Astrocyte (in vitro differentiated cells and primary cell): Measurements from ENCODE around the gene ITGB1BP1. TPM values are rescaled to one million over a fixed set of nuclear protein-coding genes. Genes with fewer than 3 reads are reported as not detected.

Experiments
- DNase-seq: peaks from one replicate; pipeline ENCODE4 v3.0.0-alpha.2; 2010; ENCODE audit warnings: low read depth
- FAIRE-seq: peaks from 2 replicates; lab custom pipeline; 2011; peaks lifted over from hg19 to GRCh38; lab: Jason Lieb, UNC
- H2AFZ ChIP-seq: 2 replicates; pipeline ENCODE4 v1.6.0; 2012; ENCODE audit warnings: low read depth, low read length, inconsistent platforms
- H3K27ac ChIP-seq: 2 replicates; pipeline ENCODE4 v1.5.1; 2011; ENCODE audit warnings: low read depth, low read length, inconsistent platforms
- H3K27me3 ChIP-seq: 2 replicates; pipeline ENCODE4 v1.6.0; 2011; ENCODE audit warnings: low read length, inconsistent platforms; ENCODE audit not compliant: insufficient read depth
- H3K36me3 ChIP-seq: 2 replicates; pipeline ENCODE4 v1.5.1; 2011; ENCODE audit warnings: low read length, inconsistent platforms; ENCODE audit not compliant: insufficient read depth
- H3K4me1 ChIP-seq: 2 replicates; pipeline ENCODE4 v1.5.1; 2011; ENCODE audit warnings: low read length, inconsistent platforms; ENCODE audit not compliant: insufficient read depth
- H3K4me2 ChIP-seq: 2 replicates; pipeline ENCODE4 v1.6.0; 2012; ENCODE audit warnings: low read length, inconsistent platforms
- H3K4me3 ChIP-seq: 2 replicates; pipeline ENCODE4 v1.5.1; 2011; ENCODE audit warnings: low read depth, mild to moderate bottlenecking, low read length, inconsistent platforms; ENCODE audit not compliant: insufficient read depth
- H3K79me2 ChIP-seq: 2 replicates; pipeline ENCODE4 v1.6.0; 2012; ENCODE audit warnings: mild to moderate bottlenecking, low read length, inconsistent platforms; ENCODE audit not compliant: insufficient read depth
- H3K9ac ChIP-seq: 2 replicates; pipeline ENCODE4 v1.6.0; 2012; ENCODE audit warnings: mild to moderate bottlenecking, low read length, inconsistent platforms
- H3K9me3 ChIP-seq: 2 replicates; pipeline ENCODE4 v1.5.1; 2012; ENCODE audit warnings: low read depth, mild to moderate bottlenecking, low read length, inconsistent platforms; ENCODE audit not compliant: insufficient read depth
- H4K20me1 ChIP-seq: 2 replicates; pipeline ENCODE4 v1.6.0; 2012; ENCODE audit warnings: low read length, inconsistent platforms; ENCODE audit not compliant: insufficient read depth
- H3K27ac Mint-ChIP-seq: one replicate; pipeline ENCODE4 v1.8.0; 2021; ENCODE audit warnings: mild to moderate bottlenecking, mixed read lengths; ENCODE audit not compliant: unreplicated experiment
- H3K27me3 Mint-ChIP-seq: one replicate; pipeline ENCODE4 v1.8.0; 2021; ENCODE audit warnings: low read depth, mixed read lengths; ENCODE audit not compliant: unreplicated experiment
- H3K36me3 Mint-ChIP-seq: one replicate; pipeline ENCODE4 v1.8.0; 2021; ENCODE audit warnings: low read depth, mixed read lengths; ENCODE audit not compliant: unreplicated experiment
- H3K4me1 Mint-ChIP-seq: one replicate; pipeline ENCODE4 v1.8.0; 2021; ENCODE audit warnings: low read depth, mixed read lengths; ENCODE audit not compliant: unreplicated experiment
- H3K4me3 Mint-ChIP-seq: one replicate; pipeline ENCODE4 v1.8.0; 2021; ENCODE audit warnings: mild to moderate bottlenecking, moderate library complexity, mixed read lengths; ENCODE audit not compliant: unreplicated experiment
- H3K9me3 Mint-ChIP-seq: one replicate; pipeline ENCODE4 v1.8.0; 2021; ENCODE audit warnings: mild to moderate bottlenecking, mixed read lengths; ENCODE audit not compliant: unreplicated experiment
- EZH2 ChIP-seq: IDR thresholded peaks from 2 replicates; pipeline ENCODE4 v1.6.1; 2012; ENCODE audit warnings: mild to moderate bottlenecking, low read length, inconsistent platforms; ENCODE audit not compliant: insufficient read depth
- total RNA-seq: library from RNA; stranded (reverse); gene quantifications from 2 replicates; pipeline ENCODE4 v1.2.1, GENCODE V29; 2021
- TF ChIP-seq, protein P1 (sequence below): IDR thresholded peaks from 2 replicates; pipeline ENCODE4 v1.5.1; 2011; ENCODE audit warnings: low read depth, mild to moderate bottlenecking, inconsistent platforms, low read length, moderate library complexity; ENCODE audit not compliant: insufficient read depth

The ITGB1BP1 gene
- total RNA-seq, 1 donor from 2014 or later: 126 TPM

- DNase-seq (no peak), FAIRE-seq (no peak)
- Histone ChIP-seq H3K4me2 (no peak overlapping the region), H4K20me1 (no peaks in the 10 kb centered on the region), H3K9me3 (no peaks in the 10 kb centered on the region), H3K27me3 (no peaks in the 10 kb centered on the region), H3K79me2 (no peaks in the 10 kb centered on the region), H3K4me3 (no peak overlapping the region), H3K36me3 (peaks cover 24% of the 10 kb centered on the region), H3K9ac (no peak overlapping the region), H3K27ac (no peak overlapping the region), H2AFZ (no peak overlapping the region), H3K4me1 (peaks cover 7% of the 10 kb centered on the region)
- H3K27ac Mint-ChIP-seq: no peak overlapping the region
- H3K27me3 Mint-ChIP-seq: no peaks in the 10 kb centered on the region
- peaks cover 3% of the 10 kb centered on the region for H3K4me1 Mint-ChIP-seq
- H3K36me3 Mint-ChIP-seq: peaks cover 17% of the 10 kb centered on the region
- no peak overlapping the region for H3K4me3 Mint-ChIP-seq
- TF ChIP-seq, protein P1, sequence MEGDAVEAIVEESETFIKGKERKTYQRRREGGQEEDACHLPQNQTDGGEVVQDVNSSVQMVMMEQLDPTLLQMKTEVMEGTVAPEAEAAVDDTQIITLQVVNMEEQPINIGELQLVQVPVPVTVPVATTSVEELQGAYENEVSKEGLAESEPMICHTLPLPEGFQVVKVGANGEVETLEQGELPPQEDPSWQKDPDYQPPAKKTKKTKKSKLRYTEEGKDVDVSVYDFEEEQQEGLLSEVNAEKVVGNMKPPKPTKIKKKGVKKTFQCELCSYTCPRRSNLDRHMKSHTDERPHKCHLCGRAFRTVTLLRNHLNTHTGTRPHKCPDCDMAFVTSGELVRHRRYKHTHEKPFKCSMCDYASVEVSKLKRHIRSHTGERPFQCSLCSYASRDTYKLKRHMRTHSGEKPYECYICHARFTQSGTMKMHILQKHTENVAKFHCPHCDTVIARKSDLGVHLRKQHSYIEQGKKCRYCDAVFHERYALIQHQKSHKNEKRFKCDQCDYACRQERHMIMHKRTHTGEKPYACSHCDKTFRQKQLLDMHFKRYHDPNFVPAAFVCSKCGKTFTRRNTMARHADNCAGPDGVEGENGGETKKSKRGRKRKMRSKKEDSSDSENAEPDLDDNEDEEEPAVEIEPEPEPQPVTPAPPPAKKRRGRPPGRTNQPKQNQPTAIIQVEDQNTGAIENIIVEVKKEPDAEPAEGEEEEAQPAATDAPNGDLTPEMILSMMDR: no peak
- no peak for TF ChIP-seq EZH2
- no peaks in the 10 kb centered on the region for H3K9me3 Mint-ChIP-seq
Measured at GRCh38 chr2:9397201-9397600, 26.1 kb downstream of the ITGB1BP1 start.

- no peaks in the 10 kb centered on the region for H3K27me3 Mint-ChIP-seq
- Histone ChIP-seq H4K20me1 (no peaks in the 10 kb centered on the region), H3K27ac (no peak overlapping the region), H3K9ac (no peak overlapping the region), H3K27me3 (no peaks in the 10 kb centered on the region), H3K4me3 (no peak overlapping the region), H3K79me2 (no peaks in the 10 kb centered on the region), H3K4me1 (peaks cover 7% of the 10 kb centered on the region), H2AFZ (no peak overlapping the region), H3K9me3 (no peaks in the 10 kb centered on the region), H3K4me2 (no peak overlapping the region), H3K36me3 (peaks cover 24% of the 10 kb centered on the region)
- peaks cover 1% of the 10 kb centered on the region for H3K9me3 Mint-ChIP-seq
- H3K4me3 Mint-ChIP-seq: no peak overlapping the region
- H3K4me1 Mint-ChIP-seq: no peaks in the 10 kb centered on the region
- DNase-seq (no peak), FAIRE-seq (no peak)
- no peak for TF ChIP-seq EZH2
- TF ChIP-seq, protein P1: no peak
- H3K27ac Mint-ChIP-seq: no peak overlapping the region
- H3K36me3 Mint-ChIP-seq: peaks cover 25% of the 10 kb centered on the region
Measured at GRCh38 chr2:9394816-9395215, 28.5 kb downstream of the ITGB1BP1 start.

DNA sequence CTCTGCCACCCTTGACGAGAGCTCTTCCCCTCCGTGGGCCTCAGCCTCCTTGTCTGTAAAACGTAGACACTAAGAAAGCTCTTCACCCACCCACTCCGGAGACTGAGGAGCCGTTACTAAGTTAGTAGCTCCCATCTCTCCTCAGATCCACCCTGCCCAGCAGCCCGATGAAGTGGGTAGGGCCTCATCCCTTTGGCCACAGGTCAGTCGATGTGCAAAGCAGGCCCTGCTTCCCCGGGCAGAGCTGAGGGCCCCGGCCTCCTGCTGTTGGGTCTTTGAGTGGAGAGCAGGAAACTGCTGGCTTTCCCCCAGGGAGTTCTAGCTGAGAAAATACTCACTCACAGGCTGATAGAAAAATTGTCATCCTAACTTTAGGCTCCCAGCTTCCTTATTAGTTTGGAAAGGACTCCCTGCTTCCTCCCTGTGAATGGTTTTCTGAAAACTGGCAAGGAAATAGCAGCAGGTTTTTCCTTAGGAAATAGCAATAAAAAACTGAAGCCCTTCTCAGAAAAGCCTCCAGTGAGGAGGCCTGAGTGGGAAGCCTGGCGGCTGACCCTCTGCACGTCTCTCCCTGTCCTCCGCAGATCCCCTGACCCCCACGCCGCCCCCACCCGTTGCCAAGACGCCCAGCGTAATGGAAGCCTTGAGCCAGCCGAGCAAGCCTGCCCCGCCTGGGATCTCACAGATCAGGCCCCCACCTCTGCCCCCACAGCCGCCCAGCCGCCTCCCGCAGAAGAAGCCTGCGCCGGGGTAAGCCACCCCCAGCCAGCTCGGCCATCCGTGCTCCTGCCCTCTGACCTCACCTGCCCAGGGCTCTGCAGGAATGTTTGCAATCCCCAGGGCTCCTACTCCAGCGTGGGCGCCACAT is 30.2 kb downstream of the ITGB1BP1 start:
- Mint-ChIP-seq H3K27me3 (no peaks in the 10 kb centered on the region), H3K27ac (no peak overlapping the region), H3K9me3 (peaks cover 1% of the 10 kb centered on the region), H3K36me3 (peaks cover 34% of the 10 kb centered on the region), H3K4me1 (peaks cover 4% of the 10 kb centered on the region), H3K4me3 (no peak overlapping the region)
- TF ChIP-seq, protein P1: no peak
- no peak for TF ChIP-seq EZH2
- Histone ChIP-seq H3K4me2 (peak overlapping the region; percentile 26), H3K9ac (peak overlapping the region; percentile 31), H3K79me2 (no peaks in the 10 kb centered on the region), H3K36me3 (peaks cover 29% of the 10 kb centered on the region), H3K9me3 (no peaks in the 10 kb centered on the region), H4K20me1 (no peaks in the 10 kb centered on the region), H3K27ac (no peak overlapping the region), H2AFZ (no peak overlapping the region), H3K4me1 (peaks cover 7% of the 10 kb centered on the region), H3K4me3 (no peak overlapping the region), H3K27me3 (no peaks in the 10 kb centered on the region)
- DNase-seq (no peak), FAIRE-seq (no peak)
